Renal pelvis (tissue), 4 donors: ENCODE results near the gene SERPINB13. TPM values are rescaled to one million over a fixed set of nuclear protein-coding genes. Genes with fewer than 3 reads are reported as not detected.
"Not testable (repeated sequence)": the region's sequence is repeated elsewhere in the genome, so short reads cannot be mapped to it uniquely, and the experiment has no call there.

Experiments
- DNase-seq: peaks from one replicate; pipeline ENCODE4 v3.0.0-alpha.2; 2013
- polyA plus RNA-seq, 3 donors: library from polyadenylated mRNA; unstranded; fragments of 120-200 nt; gene quantifications; one replicate each; pipeline ENCODE4 v1.2.1, GENCODE V29; 2013; ENCODE audit not compliant: insufficient read length in 3 of 3

SERPINB13 gene
- polyA plus RNA-seq, 3 donors, result not detected

DNA sequence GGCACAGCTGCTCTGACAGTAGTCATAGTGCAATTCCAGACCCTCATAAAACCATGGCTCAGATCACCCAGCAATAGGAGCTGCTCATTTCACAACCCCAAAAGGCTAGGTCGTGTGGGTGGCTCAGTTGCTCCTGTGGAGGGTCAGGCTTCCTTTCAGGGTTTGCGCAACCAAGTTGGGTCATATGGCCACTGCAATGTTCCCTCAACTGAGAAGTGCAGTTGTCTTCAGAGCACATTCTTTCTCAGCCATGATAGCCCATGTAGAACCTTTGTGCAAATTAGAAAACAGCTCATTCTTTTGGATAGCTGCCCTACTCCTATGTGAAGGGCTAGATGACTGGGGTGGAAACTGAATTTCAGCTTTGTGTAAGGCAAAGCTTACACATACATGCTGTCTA is 3.2 kb downstream of the SERPINB13 start:
- DNase-seq, result no peak

DNA sequence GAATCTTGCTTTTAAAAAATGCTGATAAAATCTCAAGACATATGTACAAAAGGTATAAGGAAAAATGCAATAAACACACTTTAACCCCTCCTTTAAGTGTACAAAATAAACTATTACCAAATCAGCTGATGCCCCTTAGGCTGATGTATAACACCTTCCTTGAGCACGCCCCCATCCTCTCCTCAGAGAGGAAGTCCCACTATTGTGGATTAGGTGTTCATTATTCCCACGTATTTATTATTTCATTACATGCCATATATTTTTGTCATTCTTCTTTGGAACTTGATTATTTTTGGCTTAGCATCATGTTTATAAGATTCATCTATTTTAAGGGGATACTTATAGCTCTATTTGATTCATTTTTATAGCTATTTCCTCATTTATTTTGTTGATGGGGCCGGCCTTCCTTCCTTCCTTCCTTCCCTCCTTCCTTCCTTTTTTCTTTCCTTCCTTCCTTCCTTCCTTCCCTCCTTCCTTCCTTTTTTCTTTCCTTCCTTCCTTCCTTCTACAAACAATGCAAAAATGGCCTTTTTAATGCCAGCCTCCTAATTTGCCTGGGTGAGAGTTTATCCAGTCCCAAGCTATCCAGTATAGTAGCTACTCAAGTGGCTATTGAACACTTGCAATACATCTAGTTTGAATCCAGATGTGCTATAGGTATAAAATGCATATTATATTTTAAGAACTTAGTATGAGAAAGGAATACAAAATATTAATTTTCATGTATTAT is 4.0 kb downstream of the SERPINB13 start:
- DNase-seq, result no peak

DNA sequence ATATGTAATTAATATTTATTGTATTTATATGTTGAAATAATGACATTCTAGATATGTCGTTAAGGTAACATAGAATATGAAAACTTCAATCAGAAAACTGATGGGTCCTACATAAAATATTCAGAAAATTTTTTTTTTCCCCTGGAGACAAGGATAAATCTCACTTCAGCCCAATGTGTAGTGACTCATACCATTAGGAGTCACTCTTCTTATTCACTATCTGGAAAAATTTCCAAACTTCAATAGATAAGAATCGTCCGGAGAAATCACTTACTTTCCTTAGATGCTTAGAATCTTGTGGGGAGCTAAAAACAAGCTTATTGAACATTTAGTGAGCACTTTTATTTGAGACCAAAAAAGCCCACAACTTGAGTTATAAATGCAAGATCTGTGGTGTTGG is 4.6 kb downstream of the SERPINB13 start:
- no peak for DNase-seq

DNA sequence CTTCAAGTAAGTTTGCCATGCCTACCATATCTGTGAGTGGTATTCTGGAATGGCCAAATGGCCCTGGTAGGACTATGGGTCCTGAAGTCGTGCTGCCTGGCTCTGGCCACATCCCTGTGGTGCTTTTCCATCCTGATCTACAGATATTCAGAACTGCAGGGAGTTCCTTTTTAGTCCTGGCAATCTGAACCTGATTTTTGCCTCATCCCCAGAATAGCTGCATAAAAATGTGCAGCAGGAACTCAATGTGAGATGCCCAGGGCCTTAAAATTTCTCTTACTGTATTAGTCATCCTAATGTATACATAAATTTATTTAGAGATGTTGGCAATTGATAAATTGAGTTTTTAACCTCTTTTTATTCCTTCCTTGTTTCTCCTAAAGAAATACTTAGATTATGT is 5.3 kb downstream of the SERPINB13 start:
- DNase-seq, result no peak

DNA sequence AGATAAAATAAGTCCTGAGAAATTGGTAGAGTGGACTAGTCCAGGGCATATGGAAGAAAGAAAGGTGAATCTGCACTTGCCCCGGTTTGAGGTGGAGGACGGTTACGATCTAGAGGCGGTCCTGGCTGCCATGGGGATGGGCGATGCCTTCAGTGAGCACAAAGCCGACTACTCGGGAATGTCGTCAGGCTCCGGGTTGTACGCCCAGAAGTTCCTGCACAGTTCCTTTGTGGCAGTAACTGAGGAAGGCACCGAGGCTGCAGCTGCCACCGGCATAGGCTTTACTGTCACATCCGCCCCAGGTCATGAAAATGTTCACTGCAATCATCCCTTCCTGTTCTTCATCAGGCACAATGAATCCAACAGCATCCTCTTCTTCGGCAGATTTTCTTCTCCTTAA is 9.8 kb downstream of the SERPINB13 start:
- DNase-seq, result no peak

DNA sequence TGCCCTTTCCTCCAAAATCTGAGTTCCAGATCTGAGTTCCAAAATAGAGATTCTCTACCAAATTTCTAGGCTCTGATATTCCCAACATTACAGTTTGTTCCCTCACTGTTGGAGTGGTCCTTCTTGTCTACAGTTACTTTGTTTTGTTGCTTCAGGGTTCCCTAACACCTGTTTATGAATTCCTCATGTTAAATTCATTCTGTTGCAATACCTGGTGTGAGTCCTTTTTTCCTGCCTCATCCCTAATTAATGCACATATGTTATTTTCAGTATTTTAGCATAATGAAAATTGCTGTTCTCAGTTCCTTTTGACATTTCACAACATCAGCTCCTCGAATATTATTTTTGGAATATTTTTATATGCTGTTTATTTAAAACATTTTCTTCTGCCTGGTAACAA is 16.2 kb downstream of the SERPINB13 start:
- no peak for DNase-seq

DNA sequence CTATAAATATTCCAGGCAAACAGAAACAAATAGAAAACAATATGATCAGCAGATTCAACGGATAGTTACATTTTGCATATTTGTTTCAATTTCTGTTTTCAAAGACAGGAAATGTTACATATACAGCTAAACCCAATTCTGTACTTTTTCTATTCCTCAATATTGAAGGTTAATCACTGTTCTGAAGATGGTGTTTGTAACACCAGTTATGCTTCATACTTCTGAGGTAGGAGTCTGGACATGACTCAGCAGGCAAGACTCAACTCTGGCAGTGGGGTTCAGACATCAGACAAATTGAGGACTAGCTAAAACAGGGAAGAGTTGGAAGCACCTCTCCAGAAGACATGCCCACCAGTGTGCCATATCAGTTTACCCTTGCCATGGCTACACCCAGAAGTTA is 16.6 kb downstream of the SERPINB13 start:
- no peak for DNase-seq

DNA sequence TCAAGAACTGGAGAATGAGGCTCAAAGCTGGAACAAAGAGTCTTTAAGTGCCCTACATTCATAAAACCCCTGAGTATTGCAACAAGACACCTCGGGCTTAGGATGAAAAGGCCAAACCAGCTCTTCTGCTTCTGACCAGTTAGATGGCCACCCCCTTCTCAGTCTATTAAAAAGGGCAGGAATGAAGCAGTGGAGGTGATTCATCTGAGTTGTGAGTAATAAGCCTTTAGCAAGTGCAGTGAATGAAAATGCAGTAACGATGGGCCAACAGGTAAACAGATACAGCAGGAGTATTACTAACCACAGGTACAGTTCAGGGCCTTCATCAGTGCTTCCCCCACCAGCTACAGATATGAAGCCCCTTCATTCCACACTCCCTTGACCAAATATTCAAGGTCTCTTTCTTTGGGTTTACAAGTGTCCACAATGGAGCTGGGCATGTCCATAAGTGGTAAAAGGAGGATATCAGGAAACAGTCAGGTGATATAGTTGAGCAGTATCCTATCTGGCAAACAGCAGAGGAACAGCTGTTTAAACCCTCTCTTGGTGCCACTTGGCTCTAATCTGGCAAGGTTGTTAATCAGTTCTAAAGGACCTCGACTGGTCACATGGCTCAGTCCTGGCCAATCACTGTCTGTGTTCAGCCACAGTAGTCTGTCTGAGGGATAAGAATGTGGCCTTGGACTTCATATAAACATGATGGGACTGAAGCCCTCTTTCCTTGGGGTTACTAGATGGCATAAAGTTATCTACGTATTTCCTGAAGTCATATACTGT is 17.8 kb downstream of the SERPINB13 start:
- DNase-seq, result no peak

DNA sequence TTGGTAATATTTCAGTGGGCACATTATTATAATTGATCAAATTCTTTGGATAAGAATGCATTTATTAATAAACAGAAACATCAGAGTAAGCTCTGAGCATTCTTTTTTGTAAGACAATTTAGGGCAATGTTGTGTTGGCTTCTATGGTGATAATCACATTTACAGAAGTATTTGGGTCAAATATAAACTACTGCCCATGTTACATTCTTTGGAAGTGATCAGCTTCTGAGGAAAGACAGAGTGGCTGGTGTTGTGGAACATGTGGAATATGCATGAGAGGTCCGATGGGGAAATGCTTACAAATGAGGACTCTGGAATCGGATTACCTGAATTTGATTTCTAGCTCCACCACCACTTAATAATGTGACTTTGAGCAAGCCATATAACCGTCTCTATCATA is 19.4 kb downstream of the SERPINB13 start:
- no peak for DNase-seq

DNA sequence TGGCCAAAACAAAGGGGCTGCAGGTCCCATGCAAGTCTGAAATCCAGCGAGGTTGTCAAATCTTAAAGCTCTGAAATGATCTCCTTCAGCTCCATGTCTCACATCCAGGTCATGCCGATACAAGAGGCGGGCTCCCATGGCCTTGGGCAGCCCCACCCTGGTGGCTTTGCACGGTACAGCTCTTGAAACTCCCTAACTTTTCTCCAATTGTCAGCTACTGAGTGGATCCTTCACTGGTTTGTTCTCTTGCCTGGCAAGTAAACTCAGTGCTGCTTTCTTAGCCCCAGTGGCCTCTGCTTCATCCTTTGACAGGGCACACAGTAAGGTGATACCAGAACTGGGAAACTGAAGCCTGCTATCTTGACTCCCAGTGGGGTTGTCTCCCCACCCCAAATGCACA is 26.3 kb downstream of the SERPINB13 start:
- DNase-seq, result no peak

DNA sequence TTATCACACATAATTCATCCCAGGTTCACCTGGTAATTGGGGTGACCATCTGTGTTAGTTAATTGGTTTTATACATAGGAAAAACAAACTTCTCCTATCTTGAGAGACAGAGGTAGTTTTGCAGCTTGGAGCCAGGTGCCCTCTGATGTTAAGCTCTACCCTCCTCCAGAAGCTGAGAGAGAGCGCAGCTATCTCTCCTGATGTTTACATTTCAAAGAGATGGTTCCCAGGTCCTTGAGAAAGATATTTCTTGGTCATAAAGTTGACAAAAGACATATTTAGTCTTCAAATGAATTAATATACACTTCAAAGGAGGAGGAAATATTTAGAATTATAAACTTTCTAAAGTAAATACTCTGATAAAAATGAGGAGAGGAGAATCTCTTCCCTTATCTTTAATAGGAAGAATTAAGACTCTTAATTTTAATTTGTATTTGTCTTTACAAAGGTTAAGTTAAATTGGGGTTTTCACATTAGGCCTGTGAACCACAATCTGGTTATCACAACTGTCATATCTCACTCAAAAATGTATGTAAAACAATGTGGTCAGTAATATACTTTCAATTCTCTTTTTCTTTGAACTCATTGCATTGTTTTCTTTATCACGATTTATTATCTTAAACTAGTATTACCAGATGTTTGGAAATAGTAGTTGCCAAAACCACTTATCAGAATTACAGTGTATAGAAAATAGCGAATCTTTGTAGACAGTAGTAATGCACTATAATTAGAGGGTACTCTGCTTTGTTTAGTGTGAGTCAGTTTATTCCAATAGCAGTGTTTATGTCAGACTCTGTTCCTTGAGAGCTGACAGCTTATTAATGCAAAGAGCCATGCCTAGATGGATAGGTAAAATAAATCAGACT is 30.1 kb downstream of the SERPINB13 start:
- no peak for DNase-seq

DNA sequence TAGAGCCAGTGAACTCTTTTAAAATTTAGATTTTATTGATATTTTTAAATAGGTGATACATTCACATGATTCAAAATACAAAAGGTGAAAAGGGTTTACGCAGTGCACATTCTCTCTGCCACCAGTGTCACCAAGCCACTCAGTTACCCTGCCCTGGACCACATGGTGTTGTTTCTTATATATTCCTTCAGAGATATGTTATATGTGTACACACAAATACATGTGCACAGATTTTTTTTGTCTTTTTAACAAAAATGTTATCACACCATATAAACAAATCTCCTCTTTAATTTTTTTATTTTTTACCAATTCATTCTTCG is 30.7 kb downstream of the SERPINB13 start:
- DNase-seq, result no peak

DNA sequence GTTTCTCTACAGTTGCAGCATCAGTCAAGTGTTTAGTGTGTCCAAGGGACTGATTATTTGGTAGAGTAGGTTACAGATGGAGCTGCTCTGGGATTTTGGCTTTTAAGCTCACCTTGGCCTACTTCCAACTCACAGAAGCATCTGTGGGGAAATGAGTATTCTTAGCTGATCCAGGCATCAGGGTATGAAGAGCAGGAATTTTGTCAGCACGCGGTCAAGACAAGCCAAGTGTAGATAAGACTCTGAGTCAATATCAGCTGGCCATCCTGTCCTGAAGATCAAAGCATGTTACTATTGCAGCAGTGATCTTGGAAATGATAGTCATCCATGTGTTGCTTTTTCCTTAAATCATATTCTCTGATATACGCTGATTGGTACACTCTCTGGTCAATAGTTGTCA is 32.5 kb downstream of the SERPINB13 start:
- DNase-seq, result no peak

DNA sequence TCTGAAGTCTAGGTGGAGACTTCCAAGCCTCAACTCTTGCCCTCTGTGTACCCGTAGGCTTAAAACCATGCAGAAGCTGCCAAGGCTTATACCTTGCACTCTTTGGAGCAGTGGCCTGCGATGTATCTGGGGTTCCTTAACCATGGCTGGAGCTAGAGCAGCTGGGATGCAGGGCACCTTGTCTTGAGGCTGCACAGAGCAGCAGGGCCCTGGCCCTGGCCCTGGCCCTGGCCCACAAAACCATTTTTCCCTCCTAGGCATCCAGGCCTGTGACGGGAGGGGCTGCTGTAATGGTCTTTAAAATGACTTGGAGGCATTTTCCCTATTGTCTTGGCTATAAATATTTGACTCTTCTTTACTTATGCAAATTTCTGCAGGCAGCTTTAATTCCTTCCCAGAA is 37.7 kb downstream of the SERPINB13 start:
- no peak for DNase-seq

DNA sequence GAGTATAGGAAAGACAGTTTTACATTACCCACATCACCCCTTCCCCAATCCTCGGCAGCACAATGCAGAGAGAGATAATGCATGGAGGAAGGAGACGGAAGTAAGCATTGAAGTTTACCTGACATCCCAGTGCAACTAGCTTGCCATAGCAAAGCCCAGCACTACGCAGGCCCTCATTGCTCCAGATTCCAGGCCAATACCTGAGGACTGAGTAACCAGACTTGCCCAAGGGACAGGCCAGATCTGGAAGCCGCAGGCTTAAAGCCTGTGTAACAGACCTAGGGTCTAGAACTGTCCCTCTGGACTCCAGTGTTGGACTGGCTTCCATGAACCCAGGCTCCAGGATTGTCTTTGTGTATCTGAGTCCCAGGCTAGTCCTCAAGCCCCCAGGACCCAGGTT is 39.3 kb downstream of the SERPINB13 start:
- no peak for DNase-seq

DNA sequence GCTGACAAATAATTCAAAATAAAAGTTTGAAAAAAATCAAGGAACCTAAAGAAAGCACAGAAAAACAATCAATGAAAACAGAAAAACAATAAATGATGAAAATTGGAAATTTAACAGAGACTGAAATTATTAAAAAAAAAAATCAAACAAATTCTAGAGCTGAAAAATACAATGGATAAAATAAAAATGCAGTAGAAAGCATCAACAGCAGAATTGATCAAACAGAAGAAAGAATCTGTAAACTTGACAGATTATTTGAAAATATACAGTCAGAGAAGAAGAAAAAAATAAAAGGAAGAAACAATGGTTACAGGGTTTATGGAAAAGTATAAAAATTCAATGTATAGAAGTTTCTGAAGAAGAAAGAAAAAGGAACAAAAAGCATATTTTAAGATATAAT is 40.7 kb downstream of the SERPINB13 start:
- DNase-seq, result no peak

DNA sequence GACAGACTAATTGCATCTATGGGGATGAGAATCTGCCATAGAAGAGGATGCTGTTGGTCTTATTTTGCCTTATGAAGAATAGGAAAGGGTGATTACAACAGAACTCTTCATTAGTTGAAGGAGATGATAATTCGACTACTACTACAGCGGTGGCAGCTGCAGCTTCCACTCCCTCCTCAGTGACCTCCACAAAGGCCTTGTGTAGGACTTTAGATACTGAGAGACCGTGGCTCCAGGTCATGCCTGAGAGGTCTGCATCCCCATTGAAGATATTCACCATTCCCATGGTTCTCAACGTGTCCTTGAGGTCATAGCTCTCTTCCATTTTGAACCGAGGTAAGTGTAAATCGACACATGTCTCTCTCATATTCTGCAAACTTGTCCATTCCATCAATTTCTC is 50.6 kb downstream of the SERPINB13 start:
- no peak for DNase-seq

DNA sequence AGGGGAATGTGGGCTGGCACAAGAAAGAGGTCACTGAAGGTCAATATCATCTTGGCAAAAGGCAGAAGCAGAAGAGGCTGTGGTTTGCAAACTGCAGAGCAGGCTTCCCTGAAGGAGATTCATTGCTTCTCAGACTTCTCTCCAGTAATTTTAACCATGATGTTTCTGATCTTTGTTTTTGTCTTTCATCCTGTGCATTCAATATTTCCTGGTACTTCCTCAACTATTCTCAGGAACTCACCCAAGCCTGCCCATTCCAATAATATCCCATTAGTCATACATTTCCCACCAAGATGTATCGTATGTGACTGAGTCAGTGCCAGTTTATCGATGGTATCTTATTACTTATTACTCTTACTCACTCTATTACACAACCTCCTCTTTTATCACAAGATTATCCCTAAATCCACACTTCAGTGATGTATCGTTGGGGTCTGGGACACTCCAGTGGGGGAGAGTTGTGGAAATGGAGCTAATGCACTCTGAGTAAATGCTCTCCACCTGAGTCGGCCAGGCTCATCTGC is 54.1 kb downstream of the SERPINB13 start:
- DNase-seq, result not testable (repeated sequence)

DNA sequence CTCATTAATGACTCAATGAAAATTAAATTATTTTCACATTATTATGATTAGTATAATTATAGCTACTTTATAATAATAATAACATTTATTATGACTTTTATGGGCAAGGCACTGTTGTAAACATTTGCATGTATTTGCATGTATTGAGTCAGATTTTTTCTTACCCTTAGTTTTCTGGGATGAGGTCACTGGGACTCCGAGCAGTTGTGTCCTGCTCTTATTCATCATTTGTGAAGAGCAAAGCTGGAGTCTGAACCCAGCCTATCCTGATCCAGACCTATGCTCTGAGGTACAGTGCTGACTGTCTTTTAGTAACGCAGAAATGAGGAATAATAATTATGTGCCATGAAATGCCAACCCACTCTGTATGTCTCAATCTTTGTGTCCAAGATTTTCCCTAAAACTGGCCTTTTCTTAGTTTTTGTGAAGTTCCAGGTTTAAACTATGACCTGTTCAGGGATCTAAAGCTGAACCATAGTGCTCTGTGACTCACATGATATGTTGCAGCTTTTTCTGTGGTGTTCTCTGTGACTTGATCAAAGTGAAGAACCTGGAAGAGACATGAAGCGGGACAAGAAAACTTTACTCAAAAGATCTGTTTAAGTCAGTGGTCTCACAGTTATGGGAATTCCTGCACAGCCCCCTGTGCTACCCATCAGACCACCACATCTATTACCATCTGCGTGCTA is 55.7 kb downstream of the SERPINB13 start:
- not testable (repeated sequence) for DNase-seq

DNA sequence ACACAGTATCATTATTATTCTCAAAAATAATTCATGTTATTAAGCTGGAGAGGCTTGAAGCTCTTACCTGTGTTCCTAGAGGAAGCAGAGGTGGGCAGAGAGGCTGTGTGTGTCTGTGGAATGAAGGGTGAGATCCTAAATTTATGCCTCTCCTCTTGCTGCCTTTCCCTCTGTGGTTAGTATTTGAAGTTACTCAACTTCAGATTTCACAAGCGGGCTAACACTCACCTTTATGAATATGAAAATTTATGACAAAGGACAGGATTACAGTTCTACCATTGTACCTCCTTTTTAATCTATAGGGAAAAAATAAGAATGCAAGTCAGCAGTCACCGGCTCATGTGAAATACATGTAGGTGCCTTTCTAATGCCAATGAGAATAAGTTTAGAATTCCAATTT is 57.0 kb downstream of the SERPINB13 start, which contains the start of gene SERPINB4:
Gene SERPINB4 (minus strand): TSS at position 115 of the 400 bp plus-strand sequence. CDS start 679 bp downstream, outside the sequence.
- DNase-seq, result not testable (repeated sequence)

DNA sequence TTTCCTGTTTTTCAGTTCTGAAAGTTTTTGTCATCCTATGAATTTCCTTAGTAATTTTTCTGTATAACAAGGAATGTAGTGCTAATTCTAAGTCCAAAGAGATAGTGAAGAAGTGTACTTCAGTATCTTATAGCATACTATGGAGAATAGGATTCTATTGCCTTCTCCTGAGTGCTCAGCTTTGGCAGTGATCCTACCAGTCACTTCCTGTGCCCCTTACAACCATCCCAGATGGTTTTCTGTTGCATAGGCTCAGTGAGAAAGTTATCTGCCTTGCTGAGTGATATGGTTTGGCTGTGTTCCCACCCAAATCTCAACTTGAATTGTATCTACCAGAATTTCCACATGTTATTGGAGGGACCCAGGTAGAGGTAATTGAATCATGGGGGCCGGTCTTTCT is 57.6 kb downstream of the SERPINB13 start:
- not testable (repeated sequence) for DNase-seq

DNA sequence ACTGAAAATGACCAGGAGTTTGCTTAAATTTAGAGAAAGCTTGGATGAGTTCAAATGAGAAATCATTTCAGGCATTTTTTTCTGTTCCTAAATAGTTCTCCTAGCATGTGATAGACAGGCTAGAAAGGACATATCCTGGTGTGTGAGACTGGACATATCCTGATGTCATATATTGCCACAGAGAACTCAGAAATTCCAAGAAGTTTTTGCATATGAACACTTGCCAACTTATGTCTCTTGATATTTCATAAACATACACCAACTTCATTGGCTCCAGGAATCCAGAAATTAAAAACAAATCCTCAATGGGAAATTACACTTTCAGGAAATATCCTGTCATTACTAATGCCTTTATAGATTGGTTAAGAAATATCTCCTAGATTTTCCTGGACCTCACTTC is 59.8 kb downstream of the SERPINB13 start:
- no peak for DNase-seq
